HG03097 (cell line): ENCODE measurements around the gene SPRING1.

ENCODE experiments used
- ATAC-seq: cut with Tn5 transposase; IDR thresholded peaks from one replicate; pipeline ENCODE4 v1.9.1; 2021; ENCODE audit not compliant: unreplicated experiment, low FRiP score

SPRING1 gene

GRCh38 chr12:116710370-116711150 is 27.3 kb downstream of the SPRING1 start:
- ATAC-seq, result no peak

DNA sequence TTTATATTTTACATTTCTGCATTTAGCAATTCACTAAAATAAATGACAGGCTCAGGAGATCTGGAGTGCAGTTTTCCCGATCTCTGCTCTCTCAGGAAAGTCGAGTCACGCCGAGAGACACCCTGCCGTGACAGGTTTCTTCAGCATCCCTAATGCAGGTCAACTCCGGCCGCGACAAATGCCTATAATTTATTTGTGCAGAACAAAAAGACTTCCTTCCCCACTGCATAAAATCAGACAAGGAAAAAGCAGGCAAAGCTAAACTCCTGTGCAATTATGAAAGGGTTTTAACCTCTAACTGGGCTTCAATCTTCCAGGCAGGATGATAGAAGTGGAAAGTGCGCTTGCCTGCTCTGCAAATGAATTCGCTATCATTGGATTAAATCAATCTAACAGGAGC is 28.1 kb downstream of the SPRING1 start:
- ATAC-seq, result no peak

DNA sequence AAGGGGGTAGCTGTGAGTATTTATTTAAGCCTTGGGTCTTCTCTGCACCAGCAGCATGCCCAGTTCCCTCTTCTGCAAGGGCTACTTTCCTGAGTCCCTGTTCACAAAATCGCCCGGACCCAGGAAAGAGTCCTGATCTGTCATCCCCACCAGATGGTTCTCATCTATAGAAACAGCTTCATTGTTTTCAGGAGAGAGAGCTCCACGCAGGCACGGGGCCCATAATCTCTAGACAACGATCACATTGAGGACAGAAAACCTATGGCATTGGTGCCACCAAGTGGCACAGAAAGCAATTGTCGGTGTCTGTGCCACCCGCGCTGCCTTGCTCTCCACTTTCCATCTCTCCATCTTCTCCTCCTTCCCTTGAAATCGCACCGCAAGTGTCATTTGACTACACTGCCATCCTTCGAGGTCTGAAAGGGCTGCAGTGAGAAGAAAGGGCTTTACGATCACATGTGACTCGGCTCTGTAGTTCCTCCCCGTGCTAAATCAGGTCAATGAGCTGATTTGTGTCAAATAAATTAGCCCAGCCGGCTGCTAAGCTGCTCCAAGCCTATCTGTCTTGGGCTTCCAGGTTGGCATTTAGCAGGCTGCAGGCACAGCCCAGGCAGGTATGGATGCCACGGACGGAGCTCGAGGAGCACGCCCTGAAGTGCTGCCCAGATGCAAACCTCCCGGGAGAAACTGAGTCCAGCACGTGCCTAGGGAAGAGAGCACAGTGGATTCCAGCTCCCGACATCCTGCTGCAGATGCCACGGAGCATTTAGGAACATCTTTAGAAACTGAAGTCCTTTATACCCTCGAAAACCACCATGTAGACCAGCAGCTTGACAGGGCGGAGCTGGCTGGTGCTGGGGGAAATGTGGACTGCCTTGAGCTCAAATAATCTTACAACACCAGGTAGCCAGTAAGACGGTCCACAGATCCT is 28.8 kb downstream of the SPRING1 start:
- ATAC-seq, result no peak

DNA sequence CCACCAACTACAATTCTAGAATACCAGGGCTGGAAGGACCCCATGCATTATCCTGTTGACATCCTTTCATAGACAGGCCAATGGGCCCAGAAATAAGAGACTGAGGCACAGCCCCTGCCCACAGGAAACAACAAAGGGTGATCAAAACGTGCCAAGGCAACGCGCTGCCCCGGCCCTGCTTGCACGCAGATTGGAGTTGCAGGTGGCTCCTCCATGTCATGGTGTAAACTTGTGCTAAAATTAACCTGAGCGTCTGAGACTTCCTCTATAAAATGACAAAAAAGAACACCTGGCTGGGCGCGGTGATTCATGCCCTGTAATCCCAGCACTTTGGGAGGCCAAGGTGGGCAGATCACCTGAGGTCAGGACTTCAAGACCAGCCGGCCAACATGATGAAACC is 30.1 kb downstream of the SPRING1 start:
- ATAC-seq, result no peak

DNA sequence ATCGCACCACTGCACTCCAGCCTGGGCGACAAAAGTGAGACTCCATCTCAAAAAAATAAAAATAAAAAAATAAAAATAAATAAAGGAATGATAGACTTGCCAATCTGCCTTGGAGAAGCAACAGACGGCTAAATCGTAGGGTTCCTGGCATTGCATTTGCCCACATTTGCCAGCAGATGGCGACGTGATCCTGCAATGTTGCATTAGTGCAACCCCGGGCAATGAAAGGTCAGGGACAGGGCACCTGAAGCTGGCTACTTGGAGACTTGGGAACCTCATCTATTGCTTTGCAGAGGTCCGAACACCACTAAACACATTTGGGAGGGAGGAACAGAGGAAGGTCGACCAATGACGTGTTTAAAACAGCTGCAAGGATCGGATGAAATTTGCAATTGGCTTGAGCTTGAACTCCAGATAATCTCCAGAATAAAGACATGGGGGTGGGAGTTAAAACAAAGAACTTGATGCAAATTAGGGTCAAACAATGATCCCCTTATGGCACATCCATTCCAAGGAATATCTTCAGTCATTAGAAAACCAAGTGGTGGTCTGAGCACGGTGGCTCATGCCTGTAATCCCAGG is 34.6 kb downstream of the SPRING1 start:
- ATAC-seq, result no peak

GRCh38 chr12:116701432-116701831 is 36.4 kb downstream of the SPRING1 start:
- ATAC-seq, result no peak

GRCh38 chr12:116700066-116700465 is 37.8 kb downstream of the SPRING1 start:
- ATAC-seq, result no peak

DNA sequence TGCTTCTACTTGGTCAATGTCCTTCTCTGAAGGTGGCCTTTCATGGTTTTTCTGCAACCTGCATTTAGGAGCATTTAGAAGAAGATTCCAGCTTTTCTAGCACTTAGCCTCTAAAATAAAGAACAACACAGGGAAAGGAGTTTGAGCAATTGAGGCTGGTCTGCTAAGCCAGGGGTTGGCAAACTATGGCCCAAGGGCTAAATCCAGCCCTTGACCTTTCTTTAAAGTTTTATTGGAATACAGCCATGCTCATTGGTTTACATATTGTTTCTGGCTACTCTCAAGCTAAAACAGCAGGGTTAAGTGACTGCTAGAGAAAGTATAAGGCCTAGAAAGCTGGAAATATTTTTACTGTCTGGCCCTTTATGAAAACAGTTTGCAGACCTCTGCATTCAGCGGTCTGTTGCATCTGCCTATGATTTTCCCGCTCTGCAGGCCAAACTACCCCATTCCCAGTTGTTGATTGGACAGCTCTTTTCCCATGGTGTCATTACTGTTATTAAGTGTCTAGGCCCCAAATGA is 39.3 kb downstream of the SPRING1 start:
- no peak for ATAC-seq

DNA sequence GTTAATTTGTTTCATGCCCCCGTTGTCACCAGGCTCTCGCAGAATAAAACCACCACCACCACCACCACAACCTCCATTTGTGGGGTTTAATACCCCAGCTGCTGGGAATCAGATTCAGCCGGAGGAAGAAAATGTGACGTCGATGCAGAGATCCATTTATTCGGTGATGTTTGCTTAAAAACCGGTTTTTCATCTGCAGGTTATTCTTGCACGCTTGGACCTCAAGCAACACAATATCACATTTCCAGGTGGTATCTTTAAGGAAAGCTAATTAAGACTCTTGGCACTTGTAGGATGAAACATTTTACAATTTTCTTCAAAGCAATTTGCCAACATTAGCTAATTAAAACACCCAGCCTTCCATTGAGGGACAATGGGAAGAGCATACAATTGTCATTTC is 39.8 kb downstream of the SPRING1 start:
- ATAC-seq, result no peak

GRCh38 chr12:116697716-116698115 is 40.2 kb downstream of the SPRING1 start:
- no peak for ATAC-seq

DNA sequence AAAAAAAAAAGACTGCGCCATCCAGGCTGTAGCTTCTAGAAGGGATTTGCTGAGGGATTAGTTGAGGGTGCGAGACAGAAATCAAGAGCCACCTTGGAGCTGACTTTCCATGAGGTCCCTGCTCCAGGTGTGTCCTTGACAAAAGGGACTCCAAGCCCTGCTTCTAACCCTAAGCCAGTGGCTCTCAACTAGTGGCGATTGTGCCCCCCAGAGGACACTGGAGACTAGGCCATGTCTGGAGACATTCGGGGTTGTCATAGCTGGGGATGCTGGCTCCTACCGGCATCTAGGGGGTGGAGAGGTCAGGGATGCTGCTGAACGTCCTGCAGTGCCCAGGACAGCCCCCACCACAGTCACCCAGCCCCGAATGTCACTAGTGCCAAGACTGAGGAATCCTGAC is 40.6 kb downstream of the SPRING1 start:
- ATAC-seq, result no peak

DNA sequence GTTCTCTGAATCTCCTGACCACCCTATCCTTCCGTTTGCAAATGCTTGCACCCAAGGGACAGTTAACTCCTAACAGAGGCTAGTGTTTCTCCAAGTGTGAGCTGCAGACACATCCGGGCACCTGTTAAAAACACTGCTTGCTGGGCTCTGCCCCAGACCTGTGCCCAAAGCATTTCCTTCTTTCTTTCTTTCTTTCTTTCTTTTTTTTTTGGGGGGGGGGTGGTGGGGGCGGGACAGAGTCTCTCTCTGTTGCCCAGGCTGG is 42.5 kb downstream of the SPRING1 start:
- ATAC-seq, result no peak

GRCh38 chr12:116694653-116695463 is 43.0 kb downstream of the SPRING1 start:
- ATAC-seq, result no peak

DNA sequence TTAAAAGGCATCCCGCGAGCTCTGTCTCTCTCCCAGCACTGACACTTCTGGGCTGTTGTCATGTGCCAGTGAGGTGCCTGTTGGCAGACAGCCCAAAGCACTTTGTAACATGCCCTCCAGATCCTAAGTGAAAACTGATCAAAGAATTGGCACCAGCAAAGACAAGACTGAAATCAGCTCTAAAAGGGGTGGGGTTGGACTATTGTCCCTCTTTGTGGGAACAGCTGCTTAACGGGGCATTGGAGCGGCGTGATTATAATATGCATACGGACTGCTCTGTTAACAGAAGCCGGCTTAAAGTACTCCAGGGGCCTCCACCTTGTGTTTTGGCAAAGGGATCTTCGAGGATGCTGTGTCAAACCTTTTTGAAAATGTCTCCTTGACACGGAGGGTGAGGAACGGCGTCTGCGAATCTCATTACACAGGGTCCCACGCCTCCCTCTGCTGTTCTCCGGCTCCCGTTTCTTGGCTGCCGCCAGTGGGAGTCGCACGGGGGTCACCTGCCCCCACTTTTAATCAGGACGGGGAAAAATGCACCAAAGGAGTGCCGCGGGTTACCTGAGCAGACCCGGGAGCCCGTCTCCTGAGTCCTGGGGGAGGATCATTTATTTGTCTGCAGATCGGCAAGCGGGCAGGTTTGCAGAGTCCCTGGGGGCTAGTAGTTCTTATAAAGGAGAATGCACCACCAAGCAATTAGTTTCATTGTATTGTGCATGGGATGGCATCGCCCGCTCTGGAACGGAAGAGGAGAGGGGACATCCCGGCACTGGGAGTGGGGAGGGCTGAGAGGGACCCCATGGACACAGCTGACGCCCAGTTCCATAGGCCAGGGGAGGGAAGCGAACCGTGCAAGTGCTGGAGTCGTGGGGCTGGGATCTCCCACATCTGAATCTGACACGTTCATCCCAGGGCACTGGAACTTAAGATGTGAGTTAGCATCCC is 44.3 kb downstream of the SPRING1 start:
- ATAC-seq, result no peak

GRCh38 chr12:116692605-116693004 is 45.3 kb downstream of the SPRING1 start:
- no peak for ATAC-seq

DNA sequence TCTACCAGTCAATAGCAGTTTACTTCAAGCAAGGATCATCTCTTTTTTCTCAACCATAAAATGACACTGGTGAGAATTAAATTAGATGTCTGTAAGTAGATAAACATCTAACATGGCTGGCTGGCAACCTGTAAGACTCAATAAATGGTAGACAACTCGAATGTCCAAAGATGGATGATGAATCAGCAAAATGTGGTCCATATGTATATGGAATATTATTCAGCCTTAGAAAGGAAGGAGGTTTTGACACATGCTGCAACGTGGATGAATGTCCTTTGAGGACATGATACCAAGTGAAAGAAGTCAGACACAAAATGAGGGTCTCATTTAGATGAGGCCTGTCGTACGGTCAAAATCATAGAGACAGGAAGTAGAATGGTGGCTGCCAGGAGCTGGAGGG is 46.2 kb downstream of the SPRING1 start:
- ATAC-seq, result no peak

DNA sequence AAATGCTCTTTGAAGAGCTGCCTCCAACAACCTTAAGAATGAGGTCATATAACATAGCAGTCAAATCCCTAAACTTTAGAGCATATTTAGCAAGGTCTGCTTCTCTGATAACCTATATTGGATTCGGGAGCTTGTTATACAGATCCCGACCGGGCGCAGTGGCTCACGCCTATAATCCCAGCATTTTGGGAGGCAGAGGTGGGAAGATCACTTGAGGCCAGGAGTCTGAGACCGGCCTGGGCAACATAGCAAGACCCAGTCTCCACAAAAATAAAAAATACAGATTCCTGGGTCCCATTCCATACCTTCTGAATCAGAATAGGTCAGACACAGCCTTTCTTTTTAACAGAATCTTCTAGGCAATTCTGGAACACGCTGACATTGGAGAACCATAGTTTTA is 46.7 kb downstream of the SPRING1 start:
- no peak for ATAC-seq

GRCh38 chr12:116689979-116690744 is 47.7 kb downstream of the SPRING1 start:
- no peak for ATAC-seq

DNA sequence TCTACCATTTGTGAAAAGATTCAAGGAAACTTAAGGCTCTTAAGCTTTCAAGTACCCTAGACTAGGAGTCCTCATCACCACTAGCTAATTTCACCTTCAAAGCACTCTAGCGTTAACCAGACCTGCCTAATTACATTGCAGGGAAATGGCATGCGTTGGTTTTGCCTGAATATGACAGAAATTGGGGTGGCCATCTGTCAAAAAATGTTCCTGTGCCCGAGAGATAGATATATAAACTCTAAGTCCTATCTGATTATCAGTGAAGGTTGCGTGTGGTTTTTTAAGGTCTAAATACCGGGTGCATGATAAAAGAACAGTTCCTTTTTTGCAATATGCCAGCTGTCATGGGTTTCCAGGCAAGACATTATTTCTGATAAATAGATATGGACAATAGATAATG is 48.3 kb downstream of the SPRING1 start:
- no peak for ATAC-seq
